Measurements from ENCODE around the gene MYH10.
"Not testable (repeated sequence)": the region's sequence is repeated elsewhere in the genome, so short reads cannot be mapped to it uniquely, and the experiment has no call there.

MYH10 gene

DNA sequence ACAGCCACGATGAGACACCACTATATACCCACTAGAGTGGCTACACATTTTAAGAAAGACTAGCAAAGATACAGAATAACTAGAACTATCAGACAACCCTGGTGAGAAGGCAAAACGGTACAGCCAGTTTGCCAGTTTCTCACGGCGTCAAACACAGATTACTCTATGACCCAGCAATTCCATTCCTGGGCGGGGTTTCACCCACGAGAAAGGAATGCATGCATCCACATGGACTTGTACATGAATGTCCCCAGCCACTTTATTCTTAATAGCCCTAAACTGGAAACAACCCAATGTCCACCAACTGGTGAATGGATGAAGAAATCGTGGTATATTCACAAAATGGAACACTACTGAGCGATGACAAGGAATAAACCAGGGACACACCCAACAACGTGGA, 74.5 kb downstream of the MYH10 start:
- Histone ChIP-seq H3K9me3 (ENCODE audit: insufficient read depth, low read depth, low read length) (no peaks in the 10 kb centered on the region), H3K4me1 (ENCODE audit: insufficient read depth, low read length) (no peaks in the 10 kb centered on the region), H3K27me3 (ENCODE audit: insufficient read depth, low read length) (no peaks in the 10 kb centered on the region), H3K27ac (ENCODE audit: low read depth, low read length) (no peak overlapping the region), H3K9ac (ENCODE audit: low read depth, low read length) (no peak overlapping the region), H3K4me3 (ENCODE audit: low read length) (no peak overlapping the region), H3K36me3 (ENCODE audit: insufficient read depth, low read length) (peaks cover 94% of the 10 kb centered on the region)
- WGBS: 96% methylated on average over 9 of the region's 9 CpGs

DNA sequence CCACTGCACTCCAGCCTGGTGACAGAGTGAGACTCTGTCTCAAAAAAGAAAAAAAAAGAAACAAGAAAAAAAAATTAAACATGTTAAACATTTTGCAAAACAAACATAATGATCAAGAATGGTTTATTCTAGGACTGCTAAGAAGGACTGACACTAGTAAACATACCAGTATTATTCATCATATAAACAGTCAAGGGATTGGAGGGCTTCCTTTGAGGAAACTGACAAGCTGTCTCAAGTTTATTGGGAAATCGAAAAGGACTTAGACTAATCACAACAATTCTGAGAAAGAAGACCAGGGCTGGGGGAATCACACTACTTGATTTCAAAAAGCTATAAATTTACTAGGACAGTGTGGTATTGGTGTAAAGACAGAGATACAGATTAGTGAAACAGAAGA, 75.5 kb downstream of the MYH10 start:
- Histone ChIP-seq H3K4me1 (ENCODE audit: insufficient read depth, low read length) (no peaks in the 10 kb centered on the region), H3K9ac (ENCODE audit: low read depth, low read length) (no peak overlapping the region), H3K27ac (ENCODE audit: low read depth, low read length) (no peak overlapping the region), H3K9me3 (ENCODE audit: insufficient read depth, low read depth, low read length) (no peaks in the 10 kb centered on the region), H3K36me3 (ENCODE audit: insufficient read depth, low read length) (peaks cover 86% of the 10 kb centered on the region), H3K4me3 (ENCODE audit: low read length) (no peak overlapping the region), H3K27me3 (ENCODE audit: insufficient read depth, low read length) (no peaks in the 10 kb centered on the region)
- WGBS: 100% methylated on average over 1 of the region's 1 CpG

DNA sequence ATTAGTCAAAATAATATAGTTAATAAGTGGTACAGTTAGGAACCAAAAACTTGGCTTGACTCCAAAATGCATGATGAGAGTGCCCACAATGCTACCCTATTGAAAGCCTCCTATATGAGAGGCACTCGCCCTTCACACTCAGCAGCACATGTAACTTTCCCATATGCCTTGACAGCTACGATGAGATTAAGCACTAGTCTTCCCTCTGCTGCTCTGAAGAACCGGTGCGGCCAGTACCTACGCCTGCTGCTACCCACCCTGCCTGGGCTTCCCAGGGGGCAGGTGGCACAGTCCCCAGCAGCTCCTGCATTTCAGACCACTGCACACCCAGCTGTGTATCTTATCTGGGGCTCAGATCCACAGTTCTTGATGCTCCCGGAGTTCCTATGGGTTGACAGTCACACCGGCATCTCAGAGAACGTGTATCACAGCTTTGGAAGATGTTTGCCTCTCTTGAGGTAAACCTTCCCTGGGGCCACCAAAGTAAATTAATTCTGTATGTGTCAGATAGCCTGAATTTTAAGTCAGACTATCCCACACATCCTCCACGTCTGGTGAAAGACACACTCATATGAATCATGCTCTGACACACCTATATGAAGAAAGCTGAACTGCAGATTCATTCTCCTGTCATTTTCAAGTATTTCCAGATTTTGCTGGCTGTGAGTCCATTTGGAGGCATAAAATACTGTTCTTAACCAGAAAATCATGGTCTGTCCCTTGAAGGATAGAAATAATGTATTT, 77.8 kb downstream of the MYH10 start:
- H3K4me3 ChIP-seq (ENCODE audit: low read length): no peak overlapping the region
- H3K27ac ChIP-seq (ENCODE audit: low read depth, low read length): no peak overlapping the region
- 95% methylated on average over 9 of the region's 9 CpGs for WGBS
- H3K36me3 ChIP-seq (ENCODE audit: insufficient read depth, low read length): peaks cover 80% of the 10 kb centered on the region
- H3K27me3 ChIP-seq (ENCODE audit: insufficient read depth, low read length): no peaks in the 10 kb centered on the region
- H3K9ac ChIP-seq (ENCODE audit: low read depth, low read length): no peak overlapping the region
- H3K4me1 ChIP-seq (ENCODE audit: insufficient read depth, low read length): no peaks in the 10 kb centered on the region
- H3K9me3 ChIP-seq (ENCODE audit: insufficient read depth, low read depth, low read length): no peaks in the 10 kb centered on the region

GRCh38 chr17:8542599-8543502, 87.7 kb downstream of the MYH10 start:
- WGBS: 97% methylated on average over 7 of the region's 8 CpGs
- Histone ChIP-seq H3K4me3 (ENCODE audit: low read length) (no peak overlapping the region), H3K9me3 (ENCODE audit: insufficient read depth, low read depth, low read length) (no peaks in the 10 kb centered on the region), H3K9ac (ENCODE audit: low read depth, low read length) (no peak overlapping the region), H3K36me3 (ENCODE audit: insufficient read depth, low read length) (peaks cover 97% of the 10 kb centered on the region), H3K4me1 (ENCODE audit: insufficient read depth, low read length) (no peaks in the 10 kb centered on the region), H3K27ac (ENCODE audit: low read depth, low read length) (no peak overlapping the region), H3K27me3 (ENCODE audit: insufficient read depth, low read length) (no peaks in the 10 kb centered on the region)

DNA sequence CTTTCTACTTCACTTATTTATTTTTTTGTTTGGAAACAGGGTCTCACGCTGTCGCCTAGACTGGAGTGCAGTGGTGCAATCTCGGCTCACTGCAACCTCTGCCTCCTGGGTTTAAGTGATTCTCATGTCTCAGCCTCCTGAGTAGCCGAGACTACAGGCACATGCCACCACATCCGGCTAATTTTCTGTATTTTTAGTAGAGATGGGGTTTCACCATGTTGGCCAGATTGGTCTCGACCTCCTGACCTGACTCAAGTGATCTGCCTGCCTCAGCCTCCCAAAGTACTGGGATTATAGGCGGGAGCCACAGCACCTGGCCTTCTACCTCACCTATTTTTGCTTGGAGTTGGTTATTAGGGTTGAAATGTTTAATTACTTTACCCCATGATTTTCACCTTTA, 90.5 kb downstream of the MYH10 start:
- peaks cover 97% of the 10 kb centered on the region for H3K36me3 ChIP-seq (ENCODE audit: insufficient read depth, low read length)
- not testable (repeated sequence) for H3K27me3 ChIP-seq (ENCODE audit: insufficient read depth, low read length); H3K9ac ChIP-seq (ENCODE audit: low read depth, low read length); H3K4me3 ChIP-seq (ENCODE audit: low read length); H3K9me3 ChIP-seq (ENCODE audit: insufficient read depth, low read depth, low read length); H3K4me1 ChIP-seq (ENCODE audit: insufficient read depth, low read length); H3K27ac ChIP-seq (ENCODE audit: low read depth, low read length)
- 97% methylated on average over 7 of the region's 7 CpGs for WGBS

GRCh38 chr17:8537734-8538133, 92.8 kb downstream of the MYH10 start:
- H3K9me3 ChIP-seq (ENCODE audit: insufficient read depth, low read depth, low read length): no peaks in the 10 kb centered on the region
- peaks cover 98% of the 10 kb centered on the region for H3K36me3 ChIP-seq (ENCODE audit: insufficient read depth, low read length)
- H3K4me1 ChIP-seq (ENCODE audit: insufficient read depth, low read length): no peaks in the 10 kb centered on the region
- no peak overlapping the region for H3K9ac ChIP-seq (ENCODE audit: low read depth, low read length)
- no peak overlapping the region for H3K4me3 ChIP-seq (ENCODE audit: low read length)
- H3K27ac ChIP-seq (ENCODE audit: low read depth, low read length): no peak overlapping the region
- H3K27me3 ChIP-seq (ENCODE audit: insufficient read depth, low read length): no peaks in the 10 kb centered on the region
- WGBS: 73% methylated on average over 3 of the region's 3 CpGs

GRCh38 chr17:8534498-8535188, 95.9 kb downstream of the MYH10 start:
- H3K9ac ChIP-seq (ENCODE audit: low read depth, low read length): no peak overlapping the region
- no peak overlapping the region for H3K4me3 ChIP-seq (ENCODE audit: low read length)
- H3K27me3 ChIP-seq (ENCODE audit: insufficient read depth, low read length): no peaks in the 10 kb centered on the region
- H3K9me3 ChIP-seq (ENCODE audit: insufficient read depth, low read depth, low read length): no peaks in the 10 kb centered on the region
- H3K27ac ChIP-seq (ENCODE audit: low read depth, low read length): no peak overlapping the region
- 96% methylated on average over 9 of the region's 9 CpGs for WGBS
- peaks cover 97% of the 10 kb centered on the region for H3K36me3 ChIP-seq (ENCODE audit: insufficient read depth, low read length)
- no peaks in the 10 kb centered on the region for H3K4me1 ChIP-seq (ENCODE audit: insufficient read depth, low read length)

DNA sequence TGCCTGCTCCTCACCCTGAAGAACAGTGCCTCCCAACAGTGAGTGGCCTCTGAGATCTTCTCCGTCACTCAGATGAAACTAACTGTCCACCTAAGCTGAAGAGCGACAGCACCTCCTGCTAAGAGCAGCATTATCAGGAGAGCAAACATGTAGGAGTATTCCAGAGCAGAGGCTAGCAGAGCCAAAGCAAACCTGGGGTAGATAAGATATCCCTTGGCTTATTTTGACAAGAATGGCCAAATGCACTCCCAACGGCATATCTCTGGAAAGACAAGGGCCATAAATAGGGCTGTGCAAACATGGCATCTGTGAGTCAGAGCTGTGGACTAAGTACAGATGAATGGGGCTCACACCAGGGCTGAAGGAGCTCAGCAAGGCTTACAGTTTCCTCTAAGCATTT, 98.5 kb downstream of the MYH10 start:
- Histone ChIP-seq H3K4me1 (ENCODE audit: insufficient read depth, low read length) (no peaks in the 10 kb centered on the region), H3K36me3 (ENCODE audit: insufficient read depth, low read length) (peaks cover 97% of the 10 kb centered on the region), H3K9ac (ENCODE audit: low read depth, low read length) (no peak overlapping the region), H3K27me3 (ENCODE audit: insufficient read depth, low read length) (no peaks in the 10 kb centered on the region), H3K9me3 (ENCODE audit: insufficient read depth, low read depth, low read length) (no peaks in the 10 kb centered on the region), H3K4me3 (ENCODE audit: low read length) (no peak overlapping the region), H3K27ac (ENCODE audit: low read depth, low read length) (no peak overlapping the region)
- 88% methylated on average over 3 of the region's 3 CpGs for WGBS

GRCh38 chr17:8522577-8522976, 107.9 kb downstream of the MYH10 start:
- no peaks in the 10 kb centered on the region for H3K27me3 ChIP-seq (ENCODE audit: insufficient read depth, low read length)
- WGBS: 94% methylated on average over 5 of the region's 5 CpGs
- no peaks in the 10 kb centered on the region for H3K9me3 ChIP-seq (ENCODE audit: insufficient read depth, low read depth, low read length)
- no peak overlapping the region for H3K4me3 ChIP-seq (ENCODE audit: low read length)
- H3K4me1 ChIP-seq (ENCODE audit: insufficient read depth, low read length): no peaks in the 10 kb centered on the region
- peaks cover 93% of the 10 kb centered on the region for H3K36me3 ChIP-seq (ENCODE audit: insufficient read depth, low read length)
- no peak overlapping the region for H3K27ac ChIP-seq (ENCODE audit: low read depth, low read length)
- H3K9ac ChIP-seq (ENCODE audit: low read depth, low read length): no peak overlapping the region

DNA sequence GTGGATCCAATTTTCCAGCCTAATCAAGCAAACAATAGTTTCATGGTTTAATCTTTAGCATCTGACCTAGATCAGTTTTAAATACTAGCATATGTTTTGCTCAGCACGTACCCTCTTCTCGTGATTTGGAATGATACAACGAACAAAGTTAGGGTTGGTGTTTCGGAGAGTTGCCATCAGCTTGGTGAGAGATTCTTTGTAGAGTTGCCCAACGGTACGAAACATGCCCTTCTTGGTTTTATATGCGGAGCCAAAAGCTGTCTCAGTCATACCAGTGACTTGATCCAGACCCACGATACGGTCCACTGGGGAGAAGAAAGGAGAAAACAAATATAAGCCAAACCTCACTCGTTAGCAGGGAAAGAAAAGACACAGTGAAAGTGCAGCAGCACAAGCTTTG, 109.5 kb downstream of the MYH10 start:
- H3K9me3 ChIP-seq (ENCODE audit: insufficient read depth, low read depth, low read length): no peaks in the 10 kb centered on the region
- no peaks in the 10 kb centered on the region for H3K27me3 ChIP-seq (ENCODE audit: insufficient read depth, low read length)
- H3K9ac ChIP-seq (ENCODE audit: low read depth, low read length): no peak overlapping the region
- H3K4me1 ChIP-seq (ENCODE audit: insufficient read depth, low read length): no peaks in the 10 kb centered on the region
- no peak overlapping the region for H3K27ac ChIP-seq (ENCODE audit: low read depth, low read length)
- H3K4me3 ChIP-seq (ENCODE audit: low read length): no peak overlapping the region
- H3K36me3 ChIP-seq (ENCODE audit: insufficient read depth, low read length): peaks cover 91% of the 10 kb centered on the region
- WGBS: 98% methylated on average over 10 of the region's 10 CpGs

DNA sequence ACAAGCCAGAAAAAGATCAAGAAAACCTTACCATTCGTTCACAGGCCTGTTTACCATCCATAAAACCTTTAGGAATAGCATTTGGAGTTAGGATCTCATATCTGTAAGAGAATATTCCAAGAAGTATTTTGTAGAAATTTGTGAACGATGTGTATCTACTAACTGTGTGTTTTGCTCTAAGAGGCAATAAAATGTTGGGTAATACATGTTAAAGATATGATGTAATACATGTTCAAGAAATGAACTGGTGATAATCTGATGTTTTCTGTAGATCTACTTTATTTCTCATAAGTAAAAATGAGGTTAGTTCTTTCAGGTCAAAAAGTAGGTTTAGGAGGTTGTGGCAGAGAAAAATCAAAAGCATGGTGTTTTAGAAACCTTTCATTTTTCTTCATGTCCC, 111.7 kb downstream of the MYH10 start:
- Histone ChIP-seq H3K9ac (ENCODE audit: low read depth, low read length) (no peak overlapping the region), H3K27me3 (ENCODE audit: insufficient read depth, low read length) (no peaks in the 10 kb centered on the region), H3K4me1 (ENCODE audit: insufficient read depth, low read length) (no peaks in the 10 kb centered on the region), H3K27ac (ENCODE audit: low read depth, low read length) (no peak overlapping the region), H3K36me3 (ENCODE audit: insufficient read depth, low read length) (peaks cover 96% of the 10 kb centered on the region), H3K4me3 (ENCODE audit: low read length) (no peak overlapping the region), H3K9me3 (ENCODE audit: insufficient read depth, low read depth, low read length) (no peaks in the 10 kb centered on the region)
- WGBS: 94% methylated on average over 1 of the region's 2 CpGs
